ENCODE data around the gene TBX4.

DNA sequence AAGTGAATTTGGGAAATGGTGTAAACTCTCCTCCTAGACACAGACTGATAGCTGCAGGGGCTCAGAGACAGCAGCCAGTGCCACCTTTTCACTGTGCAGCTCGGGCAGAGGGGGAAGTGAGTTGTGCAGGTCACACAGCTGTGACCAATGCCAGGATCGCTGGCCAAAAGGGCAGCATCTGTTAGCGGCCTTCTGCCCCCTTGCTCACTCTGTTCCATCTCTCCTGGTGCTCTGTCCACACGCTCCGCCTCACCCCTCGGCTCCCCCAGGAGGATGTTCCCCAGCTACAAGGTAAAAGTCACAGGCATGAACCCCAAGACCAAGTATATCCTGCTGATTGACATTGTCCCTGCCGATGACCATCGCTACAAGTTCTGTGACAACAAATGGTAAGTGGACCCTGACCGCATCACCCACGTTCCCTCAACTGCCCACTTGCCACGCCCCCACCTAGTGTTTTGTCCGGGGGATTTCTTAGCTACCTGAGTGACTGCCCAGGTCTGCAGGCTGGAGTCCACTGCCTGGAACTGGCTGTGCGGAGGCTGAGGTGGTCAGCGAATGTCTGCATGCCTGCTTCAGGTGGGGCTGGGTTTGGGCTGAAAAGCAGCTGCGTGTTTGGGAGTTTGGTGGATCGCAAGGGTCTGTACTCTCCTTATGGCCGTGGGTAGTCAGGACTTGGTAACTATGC is 13.5 kb downstream of the TBX4 start:
- TF ChIP-seq, protein P1, sequence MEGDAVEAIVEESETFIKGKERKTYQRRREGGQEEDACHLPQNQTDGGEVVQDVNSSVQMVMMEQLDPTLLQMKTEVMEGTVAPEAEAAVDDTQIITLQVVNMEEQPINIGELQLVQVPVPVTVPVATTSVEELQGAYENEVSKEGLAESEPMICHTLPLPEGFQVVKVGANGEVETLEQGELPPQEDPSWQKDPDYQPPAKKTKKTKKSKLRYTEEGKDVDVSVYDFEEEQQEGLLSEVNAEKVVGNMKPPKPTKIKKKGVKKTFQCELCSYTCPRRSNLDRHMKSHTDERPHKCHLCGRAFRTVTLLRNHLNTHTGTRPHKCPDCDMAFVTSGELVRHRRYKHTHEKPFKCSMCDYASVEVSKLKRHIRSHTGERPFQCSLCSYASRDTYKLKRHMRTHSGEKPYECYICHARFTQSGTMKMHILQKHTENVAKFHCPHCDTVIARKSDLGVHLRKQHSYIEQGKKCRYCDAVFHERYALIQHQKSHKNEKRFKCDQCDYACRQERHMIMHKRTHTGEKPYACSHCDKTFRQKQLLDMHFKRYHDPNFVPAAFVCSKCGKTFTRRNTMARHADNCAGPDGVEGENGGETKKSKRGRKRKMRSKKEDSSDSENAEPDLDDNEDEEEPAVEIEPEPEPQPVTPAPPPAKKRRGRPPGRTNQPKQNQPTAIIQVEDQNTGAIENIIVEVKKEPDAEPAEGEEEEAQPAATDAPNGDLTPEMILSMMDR (conservative IDR thresholded peaks at IDR 0.05; ENCODE audit: low read depth, low read length), result no peak
- no peak for TF ChIP-seq EZH2 (IDR thresholded peaks at IDR 0.05; ENCODE audit: low read length, unreplicated experiment)

All from PC-3 (cell line).